GM10248 (cell line): Measurements from ENCODE around the gene TRIM50.
"Not testable (repeated sequence)": the region's sequence is repeated elsewhere in the genome, so short reads cannot be mapped to it uniquely, and the experiment has no call there.

Experiments
- CTCF ChIA-PET: fragments of 300-600 bp; sonication (Branson Sonifier 250); formaldehyde crosslinking; extraction: SDS; loops from one replicate; lab custom pipeline; 2021; ENCODE audit warnings: antibody characterized with exemption; lab: Yijun Ruan, JAX
- POLR2A ChIA-PET: fragments of 350-650 bp; sonication (Branson Sonifier 250); formaldehyde crosslinking; extraction: SDS; loops from one replicate; lab custom pipeline; 2020; ENCODE audit warnings: antibody characterized with exemption; lab: Yijun Ruan, JAX
- DNase-seq: peaks from one replicate; pipeline ENCODE4 v3.0.0; 2012; ENCODE audit errors: extremely low spot score
- TF ChIP-seq, protein P1 (sequence below): IDR thresholded peaks from 2 replicates; pipeline ENCODE4 v1.5.1; 2012; ENCODE audit warnings: mild to moderate bottlenecking, low read depth; ENCODE audit errors: extremely low read depth, missing control alignments, control extremely low read depth

Gene TRIM50

DNA sequence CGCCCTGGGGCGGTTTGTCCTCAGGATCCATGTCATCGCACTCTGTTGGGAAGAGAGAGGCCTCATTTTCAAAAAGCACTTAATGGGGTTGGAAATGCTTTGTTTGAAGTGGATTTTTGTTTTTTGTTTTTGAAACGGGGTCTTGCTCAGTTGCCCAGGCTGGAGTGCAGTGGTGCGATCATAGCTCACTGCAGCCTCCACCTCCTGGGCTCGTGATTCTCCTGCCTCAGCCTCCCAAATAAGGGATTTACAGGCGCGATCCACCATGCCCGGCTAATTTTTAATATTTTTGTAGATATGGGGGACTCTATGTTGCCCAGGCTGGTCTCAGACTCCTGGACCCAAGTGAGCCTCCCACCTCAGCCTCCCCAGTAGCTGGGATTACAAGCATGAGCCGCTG is 814 bp upstream of the TRIM50 start:
- ChIA-PET POLR2A (no interaction called here), CTCF (interaction anchor here (1.2 to 1.3 kb wide), 2 partner anchors 13 to 123 kb away, joined by 4 to 6 read pairs; no protein-coding TSS in a partner anchor)
- no peak for DNase-seq
- TF ChIP-seq, protein P1, sequence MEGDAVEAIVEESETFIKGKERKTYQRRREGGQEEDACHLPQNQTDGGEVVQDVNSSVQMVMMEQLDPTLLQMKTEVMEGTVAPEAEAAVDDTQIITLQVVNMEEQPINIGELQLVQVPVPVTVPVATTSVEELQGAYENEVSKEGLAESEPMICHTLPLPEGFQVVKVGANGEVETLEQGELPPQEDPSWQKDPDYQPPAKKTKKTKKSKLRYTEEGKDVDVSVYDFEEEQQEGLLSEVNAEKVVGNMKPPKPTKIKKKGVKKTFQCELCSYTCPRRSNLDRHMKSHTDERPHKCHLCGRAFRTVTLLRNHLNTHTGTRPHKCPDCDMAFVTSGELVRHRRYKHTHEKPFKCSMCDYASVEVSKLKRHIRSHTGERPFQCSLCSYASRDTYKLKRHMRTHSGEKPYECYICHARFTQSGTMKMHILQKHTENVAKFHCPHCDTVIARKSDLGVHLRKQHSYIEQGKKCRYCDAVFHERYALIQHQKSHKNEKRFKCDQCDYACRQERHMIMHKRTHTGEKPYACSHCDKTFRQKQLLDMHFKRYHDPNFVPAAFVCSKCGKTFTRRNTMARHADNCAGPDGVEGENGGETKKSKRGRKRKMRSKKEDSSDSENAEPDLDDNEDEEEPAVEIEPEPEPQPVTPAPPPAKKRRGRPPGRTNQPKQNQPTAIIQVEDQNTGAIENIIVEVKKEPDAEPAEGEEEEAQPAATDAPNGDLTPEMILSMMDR = no peak

DNA sequence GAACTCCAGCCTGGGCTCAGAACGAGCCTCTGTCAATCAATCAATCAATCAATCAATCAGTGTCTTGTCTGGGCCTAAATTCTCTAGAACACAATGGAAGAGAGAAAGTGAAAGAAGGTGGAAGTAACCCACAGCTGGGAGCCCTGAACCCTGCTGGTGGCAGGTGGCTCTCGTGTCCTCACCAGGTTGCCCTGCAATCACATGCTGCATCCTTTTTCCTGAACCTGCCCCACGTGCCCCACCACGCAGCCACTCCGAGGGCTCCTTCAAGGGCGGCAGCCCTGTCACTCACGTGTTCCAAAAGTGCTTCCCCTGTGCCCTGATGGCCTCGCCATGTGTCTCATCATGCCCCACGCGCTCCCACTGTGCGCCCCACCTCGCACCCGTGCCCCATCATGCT is 433 bp downstream of the TRIM50 start:
- CTCF ChIA-PET = interaction anchor here (4.9 kb wide), 1 partner anchor 125 kb away, joined by 45 read pairs; no protein-coding TSS in a partner anchor
- POLR2A ChIA-PET, DNase-seq: not testable (repeated sequence)

DNA sequence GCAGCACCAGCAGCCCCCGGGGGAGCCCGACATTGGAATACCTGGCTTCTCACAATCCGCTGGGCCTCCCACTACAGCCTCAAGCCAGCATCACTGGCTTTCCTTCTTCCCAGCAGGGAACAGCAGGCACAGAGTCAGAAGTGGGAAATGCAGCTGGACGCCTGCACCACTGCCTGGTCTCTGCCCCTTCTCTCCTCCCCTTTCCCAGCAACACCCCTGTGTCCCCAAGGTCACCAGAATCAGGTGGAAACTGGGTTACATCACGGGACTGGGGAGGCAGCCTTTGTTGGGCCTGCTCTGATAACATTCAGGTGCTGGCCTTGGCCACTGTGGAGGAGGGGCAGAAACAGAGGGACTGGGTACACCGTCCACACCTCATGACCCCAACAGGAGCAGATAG is 2.5 kb downstream of the TRIM50 start:
- POLR2A ChIA-PET, DNase-seq: not testable (repeated sequence)
- CTCF ChIA-PET = interaction anchor here (1.1 to 4.9 kb wide), 2 partner anchors 127 to 195 kb away, joined by 3 to 45 read pairs; no protein-coding TSS in a partner anchor

DNA sequence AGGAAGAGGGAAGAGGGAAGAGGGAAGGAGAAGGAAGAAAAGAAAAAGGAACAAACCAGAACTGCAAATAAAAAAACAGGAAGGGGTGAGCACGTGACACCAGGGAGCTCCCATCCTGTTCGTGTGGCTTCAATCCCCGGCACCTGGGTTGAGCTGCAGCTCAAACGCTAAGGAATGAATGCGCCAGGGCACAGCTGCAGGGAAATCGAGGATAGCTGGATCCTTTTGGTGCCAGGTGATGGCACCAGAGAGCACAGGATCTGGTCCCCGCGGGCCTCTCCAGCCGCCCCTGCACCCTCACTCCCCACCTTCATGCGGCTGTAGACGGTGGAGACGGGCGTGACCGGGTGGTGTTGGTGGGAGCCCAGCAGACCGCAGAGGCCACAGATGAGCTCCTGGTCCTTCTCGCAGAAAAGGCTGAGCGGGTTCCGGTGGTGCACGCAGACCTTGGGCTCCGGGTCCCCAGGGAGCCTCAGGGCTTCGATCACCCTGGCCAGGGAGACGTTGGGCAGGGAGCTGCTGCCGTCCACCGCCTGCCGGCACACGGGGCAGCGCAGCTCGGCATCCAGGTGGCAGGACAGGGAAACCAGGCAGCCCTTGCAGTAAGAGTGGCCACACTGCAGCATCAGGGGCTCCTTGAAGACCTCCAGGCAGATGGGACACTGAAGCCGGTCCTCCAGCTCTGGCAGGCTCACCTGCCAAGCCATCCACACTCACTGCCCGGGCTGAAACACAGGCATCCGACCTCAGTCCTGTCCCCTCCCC is 3.6 kb downstream of the TRIM50 start:
- DNase-seq = peak; percentile 84
- POLR2A ChIA-PET = not testable (repeated sequence)
- TF ChIP-seq, protein P1 = peak; percentile 74
- CTCF ChIA-PET = interaction anchor here (0.7 to 4.9 kb wide), 11 partner anchors 9 to 401 kb away, joined by 3 to 45 read pairs (median 4); no protein-coding TSS in a partner anchor

DNA sequence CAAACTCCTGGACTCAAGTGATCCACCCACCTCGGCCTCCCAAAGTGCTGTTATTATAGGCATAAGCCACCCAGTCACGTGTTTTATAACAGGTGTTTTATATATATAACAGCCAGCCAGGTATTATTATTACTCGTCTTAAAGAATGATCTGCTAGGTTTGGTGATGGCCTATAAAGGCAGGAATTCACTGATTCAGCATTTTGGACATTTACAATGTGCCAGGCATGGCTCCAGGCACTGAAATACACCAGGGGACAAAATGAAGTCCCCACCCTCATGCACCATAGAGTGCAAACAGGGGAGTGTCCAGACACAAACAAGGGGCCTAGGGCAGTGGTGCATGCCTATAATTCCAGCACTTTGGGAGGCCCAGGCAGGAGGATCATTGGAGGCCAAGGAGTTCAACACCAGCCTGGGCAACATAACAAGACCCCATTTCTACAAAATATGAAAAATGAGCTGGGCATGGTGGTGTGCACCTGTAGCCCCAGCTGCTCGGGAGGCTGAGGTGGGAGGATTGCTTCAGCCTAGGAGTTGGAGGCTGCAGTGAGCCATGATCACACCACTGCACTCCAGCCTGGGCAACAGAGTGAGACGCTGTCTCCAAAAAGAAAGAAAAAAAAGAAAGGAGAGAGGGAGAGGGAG is 4.3 kb downstream of the TRIM50 start:
- POLR2A ChIA-PET, DNase-seq: not testable (repeated sequence)
- CTCF ChIA-PET = interaction anchor here (0.7 to 4.9 kb wide), 10 partner anchors 8 to 402 kb away, joined by 3 to 45 read pairs (median 4); no protein-coding TSS in a partner anchor

DNA sequence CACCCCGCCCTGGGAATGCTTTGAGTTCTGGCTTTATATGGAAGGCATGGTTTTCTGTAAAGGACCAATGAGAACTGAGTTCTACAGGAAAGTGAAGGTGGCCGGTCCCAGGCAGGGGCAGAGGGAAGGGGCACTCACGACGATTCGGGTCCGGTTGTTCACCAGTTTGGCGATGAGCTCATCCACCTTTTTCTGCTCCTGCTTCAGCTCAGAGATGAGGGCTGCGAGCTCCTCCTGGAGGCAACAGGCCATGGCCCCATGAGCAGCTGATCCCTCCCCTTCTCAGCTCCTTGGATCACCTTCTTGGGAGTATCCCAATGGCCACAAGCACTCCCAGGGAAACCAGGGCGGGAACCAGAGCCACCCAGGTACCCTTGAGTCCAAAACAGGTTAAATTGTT is 7.9 kb downstream of the TRIM50 start:
- CTCF ChIA-PET, DNase-seq: not testable (repeated sequence)
- POLR2A ChIA-PET = interaction anchor here (0.5 kb wide), 1 partner anchor 523 kb away, joined by 4 read pairs; the partner anchor contains the start of gene METTL27

DNA sequence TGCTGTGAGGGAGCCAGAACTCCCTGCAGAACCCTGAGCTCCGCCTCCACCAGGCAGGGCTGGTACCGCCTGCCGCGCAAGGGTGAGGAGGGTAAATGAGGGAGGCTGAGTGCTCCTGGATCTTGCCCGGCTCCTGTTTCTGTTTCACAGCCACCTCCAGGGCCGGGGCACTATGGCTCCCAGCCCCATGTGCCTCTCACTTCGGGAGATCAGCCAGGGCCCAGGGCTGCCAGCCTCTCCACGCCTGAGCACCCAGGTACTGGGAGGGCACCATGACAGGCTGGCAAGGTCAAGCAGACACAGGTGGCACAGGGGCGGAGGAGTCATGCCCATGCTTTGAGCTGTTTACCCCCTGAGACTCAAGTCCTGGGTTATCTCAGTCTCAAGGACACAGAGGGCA is 8.3 kb downstream of the TRIM50 start:
- CTCF ChIA-PET, DNase-seq: not testable (repeated sequence)
- POLR2A ChIA-PET = interaction anchor here (0.5 kb wide), 1 partner anchor 523 kb away, joined by 4 read pairs; the partner anchor contains the start of gene METTL27

DNA sequence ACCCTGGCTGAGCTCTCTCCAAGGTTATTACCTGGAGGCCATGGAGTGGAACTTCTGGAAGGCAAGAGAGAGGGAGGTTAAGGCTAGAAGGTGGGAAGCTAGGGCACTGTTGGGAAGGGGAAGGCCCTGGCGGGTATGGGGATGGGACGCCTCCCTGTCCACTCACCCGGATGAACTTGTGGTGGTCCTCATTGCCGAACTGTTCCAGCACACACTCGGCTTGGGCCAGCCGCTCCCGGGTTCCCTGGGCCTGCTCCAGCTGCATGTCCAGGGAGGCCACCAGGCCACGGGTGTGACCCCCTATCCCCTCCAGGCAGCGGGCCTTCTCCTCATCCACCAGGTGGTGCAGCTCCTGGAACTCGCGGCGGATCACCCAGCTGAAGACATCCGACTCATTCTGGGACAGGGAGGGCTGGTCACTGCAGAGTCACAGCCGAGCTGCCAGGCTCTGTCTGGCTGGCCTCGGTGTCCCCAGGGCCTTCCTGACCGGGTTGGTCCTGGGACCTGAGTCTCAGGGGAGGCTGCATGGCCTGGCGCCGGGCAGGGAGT is 9.2 kb downstream of the TRIM50 start:
- POLR2A ChIA-PET, CTCF ChIA-PET, DNase-seq: not testable (repeated sequence)

DNA sequence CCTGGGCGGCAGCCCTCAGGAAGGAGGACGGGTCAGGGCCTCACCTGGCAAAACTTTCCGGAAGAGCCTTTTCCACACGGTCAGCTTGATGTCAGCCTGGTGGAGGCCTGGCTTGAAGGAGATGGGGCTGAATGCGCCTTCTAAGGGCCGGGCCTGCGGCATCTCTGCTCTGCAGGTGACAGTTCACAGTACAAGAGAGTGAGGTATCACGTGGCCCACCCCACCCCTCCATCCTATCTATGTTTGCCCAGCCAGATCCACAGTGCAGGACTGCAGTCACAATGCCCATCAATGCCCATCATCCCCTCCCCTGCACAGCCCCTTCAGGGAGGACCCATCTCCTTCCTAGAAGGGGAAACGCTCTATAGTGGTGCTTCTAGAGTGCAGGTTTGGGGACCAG is 11.4 kb downstream of the TRIM50 start:
- no peak for DNase-seq
- POLR2A ChIA-PET = no interaction called here
- TF ChIP-seq, protein P1 = no peak
- CTCF ChIA-PET = interaction anchor here (2.9 kb wide), 1 partner anchor 7 kb away, joined by 9 read pairs; no protein-coding TSS in a partner anchor
